Measurements from ENCODE around the gene C6orf52.

C6orf52 gene

GRCh38 chr6:10655508-10656055 lies 38.8 kb downstream of the C6orf52 start:
- TF ChIP-seq OSR2 (tag by site-specific recombination; IDR thresholded peaks at IDR 0.05) (no peak), ZNF169 (tag by site-specific recombination; IDR thresholded peaks at IDR 0.05) (no peak), ZBTB26 (tag by site-specific recombination; optimal IDR thresholded peaks at IDR 0.05) (no peak), SALL2 (tag by site-specific recombination; IDR thresholded peaks at IDR 0.05; ENCODE audit: borderline replicate concordance) (no peak), ZNF184 (tag by site-specific recombination; IDR thresholded peaks at IDR 0.05) (no peak), ZNF211 (tag by site-specific recombination; IDR thresholded peaks at IDR 0.05; ENCODE audit: low read depth) (no peak), ZSCAN30 (tag by site-specific recombination; IDR thresholded peaks at IDR 0.05) (no peak), ZNF76 (tag by site-specific recombination; IDR thresholded peaks at IDR 0.05; ENCODE audit: borderline replicate concordance, low read depth) (no peak), ZBTB49 (tag by site-specific recombination; IDR thresholded peaks at IDR 0.05; ENCODE audit: low read depth) (no peak), ZNF341 (tag by site-specific recombination; IDR thresholded peaks at IDR 0.05; ENCODE audit: low read depth) (no peak), KLF10 (tag by site-specific recombination; IDR thresholded peaks at IDR 0.05) (no peak), ZNF223 (tag by site-specific recombination; IDR thresholded peaks at IDR 0.05) (no peak), KLF7 (tag by site-specific recombination; IDR thresholded peaks at IDR 0.05; ENCODE audit: borderline replicate concordance) (no peak), ZNF791 (tag by site-specific recombination; IDR thresholded peaks at IDR 0.05) (no peak), TCF7L2 (IDR thresholded peaks at IDR 0.05; ENCODE audit: borderline replicate concordance, low read depth, low read length) (no peak)
- TF ChIP-seq, protein P1, sequence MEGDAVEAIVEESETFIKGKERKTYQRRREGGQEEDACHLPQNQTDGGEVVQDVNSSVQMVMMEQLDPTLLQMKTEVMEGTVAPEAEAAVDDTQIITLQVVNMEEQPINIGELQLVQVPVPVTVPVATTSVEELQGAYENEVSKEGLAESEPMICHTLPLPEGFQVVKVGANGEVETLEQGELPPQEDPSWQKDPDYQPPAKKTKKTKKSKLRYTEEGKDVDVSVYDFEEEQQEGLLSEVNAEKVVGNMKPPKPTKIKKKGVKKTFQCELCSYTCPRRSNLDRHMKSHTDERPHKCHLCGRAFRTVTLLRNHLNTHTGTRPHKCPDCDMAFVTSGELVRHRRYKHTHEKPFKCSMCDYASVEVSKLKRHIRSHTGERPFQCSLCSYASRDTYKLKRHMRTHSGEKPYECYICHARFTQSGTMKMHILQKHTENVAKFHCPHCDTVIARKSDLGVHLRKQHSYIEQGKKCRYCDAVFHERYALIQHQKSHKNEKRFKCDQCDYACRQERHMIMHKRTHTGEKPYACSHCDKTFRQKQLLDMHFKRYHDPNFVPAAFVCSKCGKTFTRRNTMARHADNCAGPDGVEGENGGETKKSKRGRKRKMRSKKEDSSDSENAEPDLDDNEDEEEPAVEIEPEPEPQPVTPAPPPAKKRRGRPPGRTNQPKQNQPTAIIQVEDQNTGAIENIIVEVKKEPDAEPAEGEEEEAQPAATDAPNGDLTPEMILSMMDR (tag by site-specific recombination; IDR thresholded peaks at IDR 0.05): no peak
- TF ChIP-seq, protein P2, sequence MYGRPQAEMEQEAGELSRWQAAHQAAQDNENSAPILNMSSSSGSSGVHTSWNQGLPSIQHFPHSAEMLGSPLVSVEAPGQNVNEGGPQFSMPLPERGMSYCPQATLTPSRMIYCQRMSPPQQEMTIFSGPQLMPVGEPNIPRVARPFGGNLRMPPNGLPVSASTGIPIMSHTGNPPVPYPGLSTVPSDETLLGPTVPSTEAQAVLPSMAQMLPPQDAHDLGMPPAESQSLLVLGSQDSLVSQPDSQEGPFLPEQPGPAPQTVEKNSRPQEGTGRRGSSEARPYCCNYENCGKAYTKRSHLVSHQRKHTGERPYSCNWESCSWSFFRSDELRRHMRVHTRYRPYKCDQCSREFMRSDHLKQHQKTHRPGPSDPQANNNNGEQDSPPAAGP (tag by site-specific recombination; IDR thresholded peaks at IDR 0.05): no peak
- TF ChIP-seq, protein P3, sequence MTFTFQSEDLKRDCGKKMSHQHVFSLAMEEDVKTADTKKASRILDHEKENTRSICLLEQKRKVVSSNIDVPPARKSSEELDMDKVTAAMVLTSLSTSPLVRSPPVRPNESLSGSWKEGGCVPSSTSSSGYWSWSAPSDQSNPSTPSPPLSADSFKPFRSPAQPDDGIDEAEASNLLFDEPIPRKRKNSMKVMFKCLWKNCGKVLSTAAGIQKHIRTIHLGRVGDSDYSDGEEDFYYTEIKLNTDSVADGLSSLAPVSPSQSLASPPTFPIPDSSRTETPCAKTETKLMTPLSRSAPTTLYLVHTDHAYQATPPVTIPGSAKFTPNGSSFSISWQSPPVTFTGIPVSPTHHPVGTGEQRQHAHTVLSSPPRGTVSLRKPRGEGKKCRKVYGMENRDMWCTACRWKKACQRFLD (tag by site-specific recombination; IDR thresholded peaks at IDR 0.05): no peak
- Histone ChIP-seq H3K4me3 (ENCODE audit: low read depth, low read length) (no peak overlapping the region), H3K9me3 (ENCODE audit: control insufficient read depth, insufficient read depth, low read depth, low read length) (no peaks in the 10 kb centered on the region), H3K36me3 (ENCODE audit: control insufficient read depth in 2 of 2, insufficient read depth in 1 of 2, low read length in 2 of 2) (no peaks in the 10 kb centered on the region), H3K27ac (ENCODE audit: extremely low read depth, low read depth, low read length) (no peak overlapping the region), H3K4me1 (ENCODE audit: control insufficient read depth, insufficient read depth, low read length) (no peaks in the 10 kb centered on the region)
- ChIA-PET CTCF (interaction anchor here (0.8 kb wide), 1 partner anchor 145 kb away, joined by 3 read pairs; no protein-coding TSS in a partner anchor), POLR2A (interaction anchor here (0.6 kb wide), 1 partner anchor 44 kb away, joined by 8 read pairs; no protein-coding TSS in a partner anchor)
